OCI-LY7 (cell line): ENCODE measurements around the gene FGF18. TPM values are rescaled to one million over a fixed set of nuclear protein-coding genes. Genes with fewer than 3 reads are reported as not detected.

Experiments
- BruUV-seq: library from RNA; stranded (reverse); fragments of 400-500 nt; replicated peaks from 2 replicates; lab custom pipeline; 2021; lab: Mats Ljungman, UMichigan
- CTCF ChIA-PET: fragments of 300-600 bp; sonication (Branson Sonifier 250); formaldehyde crosslinking; loops from one replicate; lab custom pipeline; 2022; ENCODE audit warnings: antibody characterized with exemption; ENCODE audit not compliant: unreplicated experiment; lab: Charles Lee
- POLR2A ChIA-PET: fragments of 300-600 bp; sonication (Branson Sonifier 250); formaldehyde crosslinking; loops from one replicate; lab custom pipeline; 2022; ENCODE audit warnings: antibody characterized with exemption; lab: Charles Lee
- DNase-seq: peaks from one replicate; pipeline ENCODE4 v3.0.0-alpha.2; 2015; ENCODE audit warnings: low spot score
- H2AFZ ChIP-seq: fragments of 200-600 bp; sonication (generic), shearing (Covaris generic); 2 replicates; pipeline ENCODE4 v1.6.1; 2014; ENCODE audit warnings: mild to moderate bottlenecking, antibody characterized with exemption, low read length, moderate library complexity
- H3K27ac ChIP-seq: fragments of 200-600 bp; sonication (generic); 2 replicates; pipeline ENCODE4 v1.5.1; 2014; ENCODE audit warnings: mixed run types, low read depth, mild to moderate bottlenecking, moderate library complexity, low read length, inconsistent platforms; ENCODE audit not compliant: poor library complexity, severe bottlenecking
- H3K36me3 ChIP-seq: fragments of 200-600 bp; sonication (generic); 2 replicates; pipeline ENCODE4 v1.6.1; 2014; ENCODE audit warnings: mild to moderate bottlenecking, antibody characterized with exemption, low read length, moderate library complexity, mixed read lengths; ENCODE audit not compliant: insufficient read depth
- H3K4me1 ChIP-seq: fragments of 200-600 bp; sonication (generic); 2 replicates; pipeline ENCODE4 v1.5.1; 2014; ENCODE audit warnings: mild to moderate bottlenecking, low read length; ENCODE audit not compliant: insufficient read depth, poor library complexity, severe bottlenecking
- H3K4me2 ChIP-seq: fragments of 200-600 bp; sonication (generic); 2 replicates; pipeline ENCODE4 v1.6.1; 2014; ENCODE audit warnings: mild to moderate bottlenecking, low read length
- H3K4me3 ChIP-seq: fragments of 200-600 bp; sonication (generic); 2 replicates; pipeline ENCODE4 v1.5.1; 2014; ENCODE audit warnings: mild to moderate bottlenecking, low read depth, low read length; ENCODE audit not compliant: poor library complexity, severe bottlenecking
- H3K79me2 ChIP-seq: fragments of 200-600 bp; sonication (generic); 2 replicates; pipeline ENCODE4 v1.6.1; 2016; ENCODE audit warnings: low read depth, mild to moderate bottlenecking, low read length, moderate library complexity, mixed read lengths; ENCODE audit not compliant: insufficient read depth
- H3K9me2 ChIP-seq: fragments of 200-600 bp; sonication (generic); 2 replicates; pipeline ENCODE4 v1.6.1; 2016; ENCODE audit warnings: mild to moderate bottlenecking, low read length, mixed read lengths; ENCODE audit not compliant: insufficient read depth
- H3K9me3 ChIP-seq: fragments of 200-600 bp; sonication (generic); 2 replicates; pipeline ENCODE4 v1.6.1; 2014; ENCODE audit warnings: mild to moderate bottlenecking, mixed run types, low read length, mixed read lengths
- H4K20me1 ChIP-seq: fragments of 200-600 bp; sonication (generic); 2 replicates; pipeline ENCODE4 v1.6.1; 2014; ENCODE audit warnings: mild to moderate bottlenecking, antibody characterized with exemption, low read length, moderate library complexity, mixed read lengths; ENCODE audit not compliant: insufficient read depth
- EZH2phosphoT487 ChIP-seq: fragments of 200-600 bp; sonication (generic); IDR thresholded peaks from 2 replicates; pipeline ENCODE4 v1.6.1; 2018; ENCODE audit warnings: low read depth, borderline replicate concordance, mild to moderate bottlenecking, mixed run types, antibody characterized with exemption, low read length, moderate library complexity, mixed read lengths
- intact Hi-C: fragments of 100-400 bp; cut with micrococcal nuclease; formaldehyde crosslinking; loops from one replicate; pipeline ENCODE4 v1.10.0; 2022; ENCODE audit not compliant: unreplicated experiment
- total RNA-seq, 2 experiments: library from RNA; depleted of rRNA in 1 of 2; stranded (reverse); fragments of >200 nt in 1 of 2; shearing (Covaris generic) in 1 of 2; gene quantifications; 2 replicates each; pipeline ENCODE4 v1.2.3, GENCODE V29; 2014 to 2022
- TF ChIP-seq, protein P1 (sequence below): fragments of 200-600 bp; sonication (generic); conservative IDR thresholded peaks from 2 replicates; pipeline ENCODE4 v1.5.1; 2014; ENCODE audit warnings: mild to moderate bottlenecking, antibody characterized with exemption, low read length, moderate library complexity, mixed read lengths

Gene FGF18
- total RNA-seq, 2 experiments from 2014 or later, result 0.16 TPM; not detected in 1

DNA sequence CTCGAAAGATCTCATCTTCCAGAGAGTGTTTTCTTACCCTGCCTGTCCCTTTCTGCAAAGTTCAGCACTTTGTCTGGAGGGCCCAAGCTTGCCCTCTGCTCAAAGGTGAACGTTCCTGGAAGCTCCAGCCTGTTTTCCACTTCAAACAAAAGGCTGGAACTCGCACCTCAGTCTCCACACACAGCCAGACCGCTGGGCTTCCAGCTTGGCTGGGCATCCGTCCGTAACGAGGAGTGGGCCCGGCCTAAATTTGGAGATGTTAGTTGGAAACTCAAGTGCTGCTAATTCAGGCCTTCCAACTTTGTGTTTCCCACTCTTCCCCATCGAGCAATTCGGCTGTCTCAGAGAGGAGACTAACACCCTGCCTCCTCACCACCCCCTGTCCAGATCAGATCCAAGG is 35.1 kb downstream of the FGF18 start:
- no peaks in the 10 kb centered on the region for H3K79me2 ChIP-seq
- no TSS peak for BruUV-seq
- no peak overlapping the region for H3K4me2 ChIP-seq
- H3K9me3 ChIP-seq, result no peaks in the 10 kb centered on the region
- intact Hi-C loops, result no loop called here
- no peak overlapping the region for H3K27ac ChIP-seq
- no peaks in the 10 kb centered on the region for H4K20me1 ChIP-seq
- H3K4me1 ChIP-seq, result no peaks in the 10 kb centered on the region
- H3K36me3 ChIP-seq, result no peaks in the 10 kb centered on the region
- no peaks in the 10 kb centered on the region for H3K9me2 ChIP-seq
- ChIA-PET POLR2A (no interaction called here), CTCF (no interaction called here)
- TF ChIP-seq, protein P1, sequence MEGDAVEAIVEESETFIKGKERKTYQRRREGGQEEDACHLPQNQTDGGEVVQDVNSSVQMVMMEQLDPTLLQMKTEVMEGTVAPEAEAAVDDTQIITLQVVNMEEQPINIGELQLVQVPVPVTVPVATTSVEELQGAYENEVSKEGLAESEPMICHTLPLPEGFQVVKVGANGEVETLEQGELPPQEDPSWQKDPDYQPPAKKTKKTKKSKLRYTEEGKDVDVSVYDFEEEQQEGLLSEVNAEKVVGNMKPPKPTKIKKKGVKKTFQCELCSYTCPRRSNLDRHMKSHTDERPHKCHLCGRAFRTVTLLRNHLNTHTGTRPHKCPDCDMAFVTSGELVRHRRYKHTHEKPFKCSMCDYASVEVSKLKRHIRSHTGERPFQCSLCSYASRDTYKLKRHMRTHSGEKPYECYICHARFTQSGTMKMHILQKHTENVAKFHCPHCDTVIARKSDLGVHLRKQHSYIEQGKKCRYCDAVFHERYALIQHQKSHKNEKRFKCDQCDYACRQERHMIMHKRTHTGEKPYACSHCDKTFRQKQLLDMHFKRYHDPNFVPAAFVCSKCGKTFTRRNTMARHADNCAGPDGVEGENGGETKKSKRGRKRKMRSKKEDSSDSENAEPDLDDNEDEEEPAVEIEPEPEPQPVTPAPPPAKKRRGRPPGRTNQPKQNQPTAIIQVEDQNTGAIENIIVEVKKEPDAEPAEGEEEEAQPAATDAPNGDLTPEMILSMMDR, result no peak
- H3K4me3 ChIP-seq, result no peak overlapping the region
- H2AFZ ChIP-seq, result no peak overlapping the region
- DNase-seq, result no peak

DNA sequence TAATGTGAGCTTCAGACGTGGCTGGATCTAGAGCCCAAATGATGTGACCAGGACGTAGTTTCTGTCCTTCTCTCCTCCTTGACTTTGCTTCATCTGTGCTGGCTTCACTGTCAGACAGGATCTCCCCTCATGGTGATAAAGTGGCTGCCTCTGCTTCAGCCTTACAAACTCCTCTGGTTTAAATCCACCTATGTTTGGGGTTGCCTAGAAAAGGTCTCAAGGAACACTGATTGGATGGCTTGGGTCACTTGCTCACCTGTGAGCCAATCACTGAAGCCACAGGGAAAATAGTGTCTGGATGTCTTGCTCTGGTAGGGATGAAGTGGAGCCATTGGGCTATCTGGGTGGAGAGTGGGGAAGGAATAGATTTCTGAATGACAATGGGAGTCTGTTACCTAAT is 36.1 kb downstream of the FGF18 start:
- Histone ChIP-seq H3K27ac (no peak overlapping the region), H3K4me3 (no peak overlapping the region), H4K20me1 (no peaks in the 10 kb centered on the region), H3K4me1 (no peaks in the 10 kb centered on the region), H3K79me2 (no peaks in the 10 kb centered on the region), H3K9me2 (no peaks in the 10 kb centered on the region), H3K4me2 (no peak overlapping the region), H3K36me3 (no peaks in the 10 kb centered on the region), H2AFZ (no peak overlapping the region), H3K9me3 (no peaks in the 10 kb centered on the region)
- no peak for TF ChIP-seq EZH2phosphoT487
- TF ChIP-seq, protein P1, result no peak
- BruUV-seq, result no TSS peak
- intact Hi-C loops, result no loop called here
- ChIA-PET POLR2A (no interaction called here), CTCF (no interaction called here)
- DNase-seq, result no peak

DNA sequence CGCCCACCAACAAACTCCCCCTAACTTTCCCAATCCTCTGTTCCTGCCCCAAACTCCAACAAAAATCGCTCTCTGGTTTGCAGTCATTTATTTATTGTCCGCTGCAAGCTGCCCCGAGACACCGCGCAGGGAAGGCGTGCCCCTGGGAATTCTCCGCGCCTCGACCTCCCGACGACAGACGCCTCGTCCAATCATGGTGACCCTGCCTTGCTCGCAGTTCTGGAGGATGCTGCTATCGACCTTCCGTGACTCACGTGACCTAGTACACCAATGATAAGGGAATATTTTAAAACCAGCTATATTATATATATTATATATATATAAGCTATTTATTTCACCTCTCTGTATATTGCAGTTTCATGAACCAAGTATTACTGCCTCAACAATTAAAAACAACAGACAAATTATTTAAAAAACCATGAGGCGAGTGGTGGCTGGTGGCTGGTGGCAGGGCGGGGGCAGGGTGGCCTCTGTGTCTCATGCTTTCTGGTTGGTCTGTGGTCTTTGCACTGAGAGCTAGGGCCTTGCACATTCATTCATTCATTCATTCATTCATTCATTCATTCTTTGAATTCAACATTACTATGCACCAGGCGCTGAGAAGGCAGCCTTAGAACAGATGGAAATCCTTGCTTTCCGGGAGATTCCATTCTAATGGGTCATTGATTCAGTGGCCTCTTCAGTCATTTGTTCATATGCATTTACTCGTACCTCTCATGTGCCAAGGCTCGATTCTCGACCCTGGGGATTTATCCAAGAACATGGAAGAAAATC is 37.9 kb downstream of the FGF18 start:
- DNase-seq, result no peak
- no peak overlapping the region for H3K27ac ChIP-seq
- TF ChIP-seq EZH2phosphoT487, result no peak
- TF ChIP-seq, protein P1, result no peak
- H3K4me3 ChIP-seq, result no peak overlapping the region
- H3K4me1 ChIP-seq, result no peaks in the 10 kb centered on the region
- no peak overlapping the region for H3K4me2 ChIP-seq
- H3K36me3 ChIP-seq, result no peaks in the 10 kb centered on the region
- no peaks in the 10 kb centered on the region for H3K9me3 ChIP-seq
- CTCF ChIA-PET, result no interaction called here
- H2AFZ ChIP-seq, result no peak overlapping the region
- BruUV-seq, result no TSS peak
- no peaks in the 10 kb centered on the region for H3K79me2 ChIP-seq
- H4K20me1 ChIP-seq, result no peaks in the 10 kb centered on the region
- no peaks in the 10 kb centered on the region for H3K9me2 ChIP-seq
- POLR2A ChIA-PET, result no interaction called here
- intact Hi-C loops, result no loop called here
